SK-N-SH (cell line): ENCODE data around the gene APBB2. TPM values are rescaled to one million over a fixed set of nuclear protein-coding genes. Genes with fewer than 3 reads are reported as not detected.

Experiments used
- CTCF ChIA-PET: fragments of 300-600, 350-600 bp; formaldehyde crosslinking; extraction: SDS; loops from one replicate; lab custom pipeline; 2021; lab: Yijun Ruan, JAX
- POLR2A ChIA-PET: fragments of 350-600 bp; sonication (Branson Sonifier 250); formaldehyde crosslinking; extraction: SDS; loops from one replicate; lab custom pipeline; 2020; ENCODE audit warnings: antibody characterized with exemption, inconsistent platforms; lab: Yijun Ruan, JAX
- DNase-seq: peaks from one replicate; pipeline ENCODE4 v3.0.0; 2012
- H2AFZ ChIP-seq: fragments of 200-600 bp; sonication (generic); 2 replicates; pipeline ENCODE4 v1.8.1; 2016; ENCODE audit warnings: antibody characterized with exemption, mild to moderate bottlenecking, low read depth
- H3F3A ChIP-seq: fragments of 200-600 bp; sonication (generic); replicated peaks from 2 replicates; pipeline ENCODE3; 2016; ENCODE audit warnings: antibody characterized with exemption, mild to moderate bottlenecking; ENCODE audit not compliant: insufficient read depth
- H3K27ac ChIP-seq, 2 experiments: fragments of 200-500 bp in 1 of 2; fragments of 200-600 bp in 1 of 2; sonication (Bioruptor generic) in 1 of 2; sonication (generic), shearing (Covaris generic) in 1 of 2; 2 replicates each; pipeline versions ENCODE4 v1.5.1 to v1.6.1; 2014 to 2016; ENCODE audit warnings: low read depth in 2 of 2, inconsistent platforms in 1 of 2, low read length in 1 of 2, mild to moderate bottlenecking in 1 of 2, mixed read lengths in 1 of 2
- H3K27me3 ChIP-seq: fragments of 200-600 bp; sonication (generic), shearing (Covaris generic); 2 replicates; pipeline ENCODE4 v1.6.1; 2016; ENCODE audit warnings: mixed run types; ENCODE audit not compliant: insufficient read depth
- H3K36me3 ChIP-seq, 2 experiments: fragments of 200-500 bp in 1 of 2; fragments of 200-600 bp in 1 of 2; sonication (Bioruptor generic) in 1 of 2; sonication (generic) in 1 of 2; replicated peaks in 1 of 2; 2 replicates each; pipeline versions ENCODE3 to v1.5.1; 2014 to 2016; ENCODE audit warnings: low read length in 1 of 2, mild to moderate bottlenecking in 1 of 2; ENCODE audit not compliant: insufficient read depth in 2 of 2, control insufficient read depth in 1 of 2
- H3K4me1 ChIP-seq, 2 experiments: fragments of 200-500 bp in 1 of 2; fragments of 200-600 bp in 1 of 2; sonication (Bioruptor generic) in 1 of 2; sonication (generic), shearing (Covaris generic) in 1 of 2; 2 replicates each; pipeline versions ENCODE4 v1.5.1 to v1.6.1; 2014 to 2016; ENCODE audit warnings: low read depth in 1 of 2, low read length in 1 of 2, mixed run types in 1 of 2; ENCODE audit not compliant: insufficient read depth in 2 of 2, control insufficient read depth in 1 of 2
- H3K4me2 ChIP-seq: fragments of 200-600 bp; sonication (generic), shearing (Covaris generic); 2 replicates; pipeline ENCODE4 v1.6.1; 2017; ENCODE audit warnings: mixed run types
- H3K4me3 ChIP-seq, 2 experiments: fragments of 200-500 bp in 1 of 2; fragments of 200-600 bp in 1 of 2; sonication (Bioruptor generic) in 1 of 2; sonication (generic), shearing (Covaris generic) in 1 of 2; 2 replicates each; pipeline versions ENCODE4 v1.5.1 to v1.8.1; 2014 to 2016; ENCODE audit warnings: low read depth in 2 of 2, inconsistent platforms in 1 of 2, low read length in 1 of 2, mild to moderate bottlenecking in 1 of 2, mixed read lengths in 1 of 2, moderate library complexity in 1 of 2
- H3K79me2 ChIP-seq: fragments of 200-600 bp; sonication (generic); 2 replicates; pipeline ENCODE4 v1.8.1; 2017; ENCODE audit warnings: mild to moderate bottlenecking; ENCODE audit not compliant: insufficient read depth
- H3K9ac ChIP-seq: fragments of 200-600 bp; sonication (generic); 2 replicates; pipeline ENCODE4 v1.6.1; 2017; ENCODE audit warnings: mixed run types
- H3K9me2 ChIP-seq: fragments of 200-600 bp; sonication (generic); 2 replicates; pipeline ENCODE4 v1.6.1; 2017; ENCODE audit warnings: mixed run types
- H3K9me3 ChIP-seq: fragments of 200-600 bp; sonication (generic); 2 replicates; pipeline ENCODE4 v1.6.1; 2017; ENCODE audit warnings: mixed run types, mild to moderate bottlenecking, moderate library complexity
- H4K20me1 ChIP-seq: fragments of 200-600 bp; sonication (generic); 2 replicates; pipeline ENCODE4 v1.6.1; 2017; ENCODE audit warnings: mild to moderate bottlenecking, mixed run types; ENCODE audit not compliant: insufficient read depth
- MXI1 ChIP-seq: IDR thresholded peaks from 2 replicates; pipeline ENCODE4 v1.6.1; 2012; ENCODE audit warnings: mild to moderate bottlenecking, low read depth, low read length, improper control_type of control experiment
- NFIC ChIP-seq: IDR thresholded peaks from 2 replicates; pipeline ENCODE4 v1.4.0; 2012; ENCODE audit warnings: borderline replicate concordance
- NRF1 ChIP-seq: IDR thresholded peaks from 2 replicates; pipeline ENCODE4 v1.6.1; 2012; ENCODE audit warnings: low read depth, mild to moderate bottlenecking, low read length
- RAD21 ChIP-seq: IDR thresholded peaks from 2 replicates; pipeline ENCODE4 v1.6.1; 2012; ENCODE audit warnings: mild to moderate bottlenecking, low read length
- SMC3 ChIP-seq: IDR thresholded peaks from 2 replicates; pipeline ENCODE4 v1.6.1; 2012; ENCODE audit warnings: low read depth, low read length, improper control_type of control experiment
- WGBS: methylation state at CpG from one replicate; pipeline ENCODE4 v1.1.6; 2017; ENCODE audit warnings: low lambda C conversion rate; 5-methylcytosine and 5-hydroxymethylcytosine counted together
- polyA plus RNA-seq, 3 experiments: library from polyadenylated mRNA; depleted of rRNA; stranded (reverse); fragments of >200 nt; gene quantifications; 2 replicates each; pipeline ENCODE4 v1.2.3, GENCODE V29; 2012
- TF ChIP-seq, protein P1 (sequence below): fragments of 150-350 bp; IDR thresholded peaks from 2 replicates; pipeline ENCODE4 v1.6.1; 2017; ENCODE audit warnings: antibody characterized with exemption, low read length, low read depth, borderline replicate concordance
- TF ChIP-seq, protein P2 (sequence below): fragments of 200-600 bp; sonication (generic); IDR thresholded peaks from 2 replicates; pipeline ENCODE4 v1.6.1; 2017; ENCODE audit warnings: antibody characterized with exemption, mild to moderate bottlenecking, moderate library complexity
- TF ChIP-seq, protein P3 (sequence below): IDR thresholded peaks from 2 replicates; pipeline ENCODE4 v1.6.1; 2012; ENCODE audit warnings: mild to moderate bottlenecking, low read depth, low read length, moderate library complexity

APBB2 gene
- polyA plus RNA-seq, 1 of the 3 experiments (the other 2 are of a cell fraction): 49.8 TPM

DNA sequence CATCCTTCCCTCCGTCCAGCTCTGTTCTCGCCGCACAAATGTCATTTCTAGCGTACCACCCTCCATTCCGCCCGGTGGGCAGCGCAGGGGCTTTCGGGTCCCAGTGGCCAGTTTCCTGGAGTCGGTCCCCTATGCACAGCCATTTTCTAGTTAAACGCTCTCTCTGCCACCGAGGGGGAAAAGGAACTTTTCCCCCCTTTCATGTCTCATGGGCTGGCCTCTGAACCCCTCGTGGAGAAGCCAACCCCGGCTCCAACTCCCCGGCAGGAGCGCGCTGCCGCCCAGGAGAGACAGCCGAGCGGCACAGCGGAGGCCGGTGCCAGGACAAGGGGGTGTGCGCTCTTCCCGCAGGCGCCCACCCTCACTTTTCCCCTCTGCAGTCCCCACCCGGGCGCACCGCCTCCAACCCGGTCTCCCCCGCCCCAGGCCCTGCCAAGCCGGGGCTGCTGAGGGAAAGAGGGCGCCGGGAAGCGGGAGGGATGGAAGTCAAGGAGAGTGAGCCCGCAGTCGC lies 662 bp downstream of the APBB2 start:
- POLR2A ChIA-PET: interaction anchor here (1.1 to 4.3 kb wide), 3 partner anchors 36 to 237 kb away, joined by 3 to 67 read pairs (median 8); partner anchors contain the start of gene UCHL1
- no peaks in the 10 kb centered on the region for H3K27me3 ChIP-seq
- CTCF ChIA-PET: interaction anchor here (0.6 to 9.5 kb wide), 43 partner anchors 9 to 900 kb away, joined by 3 to 196 read pairs (median 4); partner anchors contain the start of gene NSUN7
- peak overlapping the region; percentile 71 to 93 for H3K27ac ChIP-seq
- H3K9me2 ChIP-seq: no peaks in the 10 kb centered on the region
- peaks cover 22% of the 10 kb centered on the region for H3F3A ChIP-seq
- peak overlapping the region; percentile 79 for H3K4me2 ChIP-seq
- no peak for DNase-seq
- no peak overlapping the region for H2AFZ ChIP-seq
- peaks cover 56% of the 10 kb centered on the region for H3K79me2 ChIP-seq
- peaks cover 4 to 21% of the 10 kb centered on the region in 2 experiments; a peak in 3 of 4 replicates for H3K4me1 ChIP-seq
- TF ChIP-seq SMC3 (no peak), MXI1 (peak; percentile 45; the same call in 1 of the 2 replicates)
- TF ChIP-seq, protein P1, sequence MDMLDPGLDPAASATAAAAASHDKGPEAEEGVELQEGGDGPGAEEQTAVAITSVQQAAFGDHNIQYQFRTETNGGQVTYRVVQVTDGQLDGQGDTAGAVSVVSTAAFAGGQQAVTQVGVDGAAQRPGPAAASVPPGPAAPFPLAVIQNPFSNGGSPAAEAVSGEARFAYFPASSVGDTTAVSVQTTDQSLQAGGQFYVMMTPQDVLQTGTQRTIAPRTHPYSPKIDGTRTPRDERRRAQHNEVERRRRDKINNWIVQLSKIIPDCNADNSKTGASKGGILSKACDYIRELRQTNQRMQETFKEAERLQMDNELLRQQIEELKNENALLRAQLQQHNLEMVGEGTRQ: no peak
- TF ChIP-seq, protein P2, sequence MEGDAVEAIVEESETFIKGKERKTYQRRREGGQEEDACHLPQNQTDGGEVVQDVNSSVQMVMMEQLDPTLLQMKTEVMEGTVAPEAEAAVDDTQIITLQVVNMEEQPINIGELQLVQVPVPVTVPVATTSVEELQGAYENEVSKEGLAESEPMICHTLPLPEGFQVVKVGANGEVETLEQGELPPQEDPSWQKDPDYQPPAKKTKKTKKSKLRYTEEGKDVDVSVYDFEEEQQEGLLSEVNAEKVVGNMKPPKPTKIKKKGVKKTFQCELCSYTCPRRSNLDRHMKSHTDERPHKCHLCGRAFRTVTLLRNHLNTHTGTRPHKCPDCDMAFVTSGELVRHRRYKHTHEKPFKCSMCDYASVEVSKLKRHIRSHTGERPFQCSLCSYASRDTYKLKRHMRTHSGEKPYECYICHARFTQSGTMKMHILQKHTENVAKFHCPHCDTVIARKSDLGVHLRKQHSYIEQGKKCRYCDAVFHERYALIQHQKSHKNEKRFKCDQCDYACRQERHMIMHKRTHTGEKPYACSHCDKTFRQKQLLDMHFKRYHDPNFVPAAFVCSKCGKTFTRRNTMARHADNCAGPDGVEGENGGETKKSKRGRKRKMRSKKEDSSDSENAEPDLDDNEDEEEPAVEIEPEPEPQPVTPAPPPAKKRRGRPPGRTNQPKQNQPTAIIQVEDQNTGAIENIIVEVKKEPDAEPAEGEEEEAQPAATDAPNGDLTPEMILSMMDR: no peak
- H3K9me3 ChIP-seq: no peaks in the 10 kb centered on the region
- WGBS: 1% methylated on average over 29 of the region's 35 CpGs
- no peaks in the 10 kb centered on the region for H3K36me3 ChIP-seq
- H3K4me3 ChIP-seq: peak overlapping the region; percentile 75 to 85
- peak overlapping the region; percentile 93 for H3K9ac ChIP-seq
- H4K20me1 ChIP-seq: no peaks in the 10 kb centered on the region; the same call in 1 of the 2 replicates

DNA sequence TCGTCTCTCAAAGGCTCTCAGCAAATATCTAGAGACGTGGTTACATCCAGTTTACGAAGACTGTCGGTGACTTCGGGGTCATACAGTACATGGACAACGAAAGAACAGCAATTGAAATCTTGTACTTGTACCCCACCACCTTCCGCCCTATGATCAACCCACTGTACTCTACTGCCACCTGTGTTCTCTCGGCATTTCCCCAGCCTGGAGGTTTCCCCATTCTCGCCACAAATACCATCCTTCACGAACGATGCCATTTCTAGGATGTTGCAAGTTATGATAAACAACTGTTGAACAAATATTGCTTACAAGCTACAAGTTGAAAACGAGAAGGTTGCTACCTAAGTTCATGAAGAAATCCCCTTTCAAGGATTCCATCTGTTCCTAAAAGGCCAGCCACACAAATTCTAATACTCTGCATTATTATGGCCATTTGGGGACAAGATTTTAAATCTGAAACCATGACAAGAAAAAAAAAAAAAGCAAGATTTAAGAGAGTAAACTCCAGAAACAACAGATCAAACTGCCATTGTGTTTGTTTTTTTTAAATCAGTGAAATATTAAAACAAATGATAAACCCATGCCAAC lies 1.6 kb downstream of the APBB2 start:
- Histone ChIP-seq H3K79me2 (peaks cover 66% of the 10 kb centered on the region), H3F3A (peaks cover 18% of the 10 kb centered on the region), H3K4me1 (peaks cover 9 to 21% of the 10 kb centered on the region in 2 experiments; a peak in 3 of 4 replicates), H3K4me3 (peak overlapping the region; percentile 75 to 85), H3K9ac (peak overlapping the region; percentile 93), H3K36me3 (no peaks in the 10 kb centered on the region), H3K27ac (peak overlapping the region; percentile 11 to 71; a peak in 3 of 4 replicates), H3K27me3 (no peaks in the 10 kb centered on the region), H3K9me2 (no peaks in the 10 kb centered on the region), H3K9me3 (no peaks in the 10 kb centered on the region), H2AFZ (no peak overlapping the region), H4K20me1 (no peaks in the 10 kb centered on the region; the same call in 1 of the 2 replicates), H3K4me2 (peak overlapping the region; percentile 79)
- 5% methylated on average over 12 of the region's 12 CpGs for WGBS
- DNase-seq: peak; percentile 55
- TF ChIP-seq RAD21 (peak; percentile 82), NRF1 (no peak), NFIC (no peak), SMC3 (peak; percentile 81)
- TF ChIP-seq, protein P2: peak; percentile 75
- TF ChIP-seq, protein P3, sequence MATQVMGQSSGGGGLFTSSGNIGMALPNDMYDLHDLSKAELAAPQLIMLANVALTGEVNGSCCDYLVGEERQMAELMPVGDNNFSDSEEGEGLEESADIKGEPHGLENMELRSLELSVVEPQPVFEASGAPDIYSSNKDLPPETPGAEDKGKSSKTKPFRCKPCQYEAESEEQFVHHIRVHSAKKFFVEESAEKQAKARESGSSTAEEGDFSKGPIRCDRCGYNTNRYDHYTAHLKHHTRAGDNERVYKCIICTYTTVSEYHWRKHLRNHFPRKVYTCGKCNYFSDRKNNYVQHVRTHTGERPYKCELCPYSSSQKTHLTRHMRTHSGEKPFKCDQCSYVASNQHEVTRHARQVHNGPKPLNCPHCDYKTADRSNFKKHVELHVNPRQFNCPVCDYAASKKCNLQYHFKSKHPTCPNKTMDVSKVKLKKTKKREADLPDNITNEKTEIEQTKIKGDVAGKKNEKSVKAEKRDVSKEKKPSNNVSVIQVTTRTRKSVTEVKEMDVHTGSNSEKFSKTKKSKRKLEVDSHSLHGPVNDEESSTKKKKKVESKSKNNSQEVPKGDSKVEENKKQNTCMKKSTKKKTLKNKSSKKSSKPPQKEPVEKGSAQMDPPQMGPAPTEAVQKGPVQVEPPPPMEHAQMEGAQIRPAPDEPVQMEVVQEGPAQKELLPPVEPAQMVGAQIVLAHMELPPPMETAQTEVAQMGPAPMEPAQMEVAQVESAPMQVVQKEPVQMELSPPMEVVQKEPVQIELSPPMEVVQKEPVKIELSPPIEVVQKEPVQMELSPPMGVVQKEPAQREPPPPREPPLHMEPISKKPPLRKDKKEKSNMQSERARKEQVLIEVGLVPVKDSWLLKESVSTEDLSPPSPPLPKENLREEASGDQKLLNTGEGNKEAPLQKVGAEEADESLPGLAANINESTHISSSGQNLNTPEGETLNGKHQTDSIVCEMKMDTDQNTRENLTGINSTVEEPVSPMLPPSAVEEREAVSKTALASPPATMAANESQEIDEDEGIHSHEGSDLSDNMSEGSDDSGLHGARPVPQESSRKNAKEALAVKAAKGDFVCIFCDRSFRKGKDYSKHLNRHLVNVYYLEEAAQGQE: no peak
- POLR2A ChIA-PET: interaction anchor here (4.3 kb wide), 1 partner anchor 45 kb away, joined by 67 read pairs; the partner anchor contains the start of gene UCHL1
- CTCF ChIA-PET: interaction anchor here (0.6 to 9.5 kb wide), 21 partner anchors 8 to 899 kb away, joined by 3 to 196 read pairs (median 5); no protein-coding TSS in a partner anchor
